ENCODE results near the gene LSM2. TPM values are rescaled to one million over a fixed set of nuclear protein-coding genes. Genes with fewer than 3 reads are reported as not detected.

Gene LSM2
- total and polyA plus RNA-seq, 7 donors: 19.5 to 92.1 (median 35.3) TPM

DNA sequence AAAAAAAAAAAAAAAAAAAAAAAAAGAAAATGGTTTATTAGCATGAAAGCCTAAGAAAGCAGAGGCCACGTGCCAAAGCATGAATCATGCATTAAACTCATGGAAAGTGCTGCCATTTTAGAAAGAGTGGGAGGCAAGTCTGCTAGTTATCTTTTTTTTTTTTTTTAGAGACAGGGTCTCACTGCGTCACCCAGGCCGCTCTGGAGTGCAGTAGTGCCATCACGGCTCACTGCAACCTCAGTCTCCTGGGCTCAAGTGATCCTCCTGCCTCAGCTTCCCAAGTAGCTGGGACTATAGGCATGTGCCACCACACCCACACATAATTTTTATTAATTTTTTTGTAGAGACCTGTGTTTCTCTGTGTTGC is 34.8 kb downstream of the LSM2 start:
- no peak overlapping the region for H3K4me3 ChIP-seq
- no peaks in the 10 kb centered on the region for H3K27me3 ChIP-seq (ENCODE audit: insufficient read depth in 3 of 3, low read length in 2 of 3)
- WGBS, 3 donors: 71 to 78% (median 74%) methylated on average over 4 of the region's 4 CpGs
- intact Hi-C loops (cut with DNase I): loop anchor here in 1 of 2 donors (5.0 to 10.0 kb wide), 2 partner anchors 60 to 93 kb away; partner anchors contain the start of gene NEU1
- ATAC-seq (no peak), DNase-seq (no peak)
- H3K4me1 ChIP-seq: peaks cover 9% of the 10 kb centered on the region
- TF ChIP-seq, protein P1, sequence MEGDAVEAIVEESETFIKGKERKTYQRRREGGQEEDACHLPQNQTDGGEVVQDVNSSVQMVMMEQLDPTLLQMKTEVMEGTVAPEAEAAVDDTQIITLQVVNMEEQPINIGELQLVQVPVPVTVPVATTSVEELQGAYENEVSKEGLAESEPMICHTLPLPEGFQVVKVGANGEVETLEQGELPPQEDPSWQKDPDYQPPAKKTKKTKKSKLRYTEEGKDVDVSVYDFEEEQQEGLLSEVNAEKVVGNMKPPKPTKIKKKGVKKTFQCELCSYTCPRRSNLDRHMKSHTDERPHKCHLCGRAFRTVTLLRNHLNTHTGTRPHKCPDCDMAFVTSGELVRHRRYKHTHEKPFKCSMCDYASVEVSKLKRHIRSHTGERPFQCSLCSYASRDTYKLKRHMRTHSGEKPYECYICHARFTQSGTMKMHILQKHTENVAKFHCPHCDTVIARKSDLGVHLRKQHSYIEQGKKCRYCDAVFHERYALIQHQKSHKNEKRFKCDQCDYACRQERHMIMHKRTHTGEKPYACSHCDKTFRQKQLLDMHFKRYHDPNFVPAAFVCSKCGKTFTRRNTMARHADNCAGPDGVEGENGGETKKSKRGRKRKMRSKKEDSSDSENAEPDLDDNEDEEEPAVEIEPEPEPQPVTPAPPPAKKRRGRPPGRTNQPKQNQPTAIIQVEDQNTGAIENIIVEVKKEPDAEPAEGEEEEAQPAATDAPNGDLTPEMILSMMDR (IDR thresholded peaks at IDR 0.05): no peak
- H3K9me3 ChIP-seq: no peaks in the 10 kb centered on the region
- no peak overlapping the region for H3K27ac ChIP-seq
- H3K36me3 ChIP-seq (ENCODE audit: insufficient read depth in 1 of 2, low read depth in 1 of 2): peaks cover 0 to 12% of the 10 kb centered on the region in 2 donors

DNA sequence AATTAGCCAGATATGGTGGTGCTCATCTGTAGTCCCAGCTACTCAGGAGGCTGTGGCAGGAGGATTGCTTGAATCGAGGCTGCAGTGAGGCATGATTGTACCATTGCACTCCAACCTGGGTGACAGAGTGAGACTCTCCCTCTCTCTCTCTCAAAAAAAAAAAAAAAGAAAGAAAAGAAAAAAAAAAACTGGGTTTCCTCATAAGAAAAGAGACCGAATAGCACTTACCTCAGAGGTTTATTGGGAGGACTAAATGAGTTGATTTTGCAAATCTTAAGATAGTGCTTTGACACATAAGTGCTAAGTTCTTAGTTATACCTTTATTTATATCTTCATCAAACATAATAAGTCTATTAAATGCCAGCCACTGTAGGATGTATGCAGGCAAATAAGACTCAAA is 35.9 kb downstream of the LSM2 start:
- no peak for DNase-seq
- Histone ChIP-seq H3K4me1 (no peaks in the 10 kb centered on the region), H3K36me3 (ENCODE audit: insufficient read depth in 1 of 2, low read depth in 1 of 2) (peaks cover 0 to 24% of the 10 kb centered on the region in 2 donors), H3K4me3 (no peak overlapping the region), H3K27me3 (ENCODE audit: insufficient read depth in 3 of 3, low read length in 2 of 3) (no peaks in the 10 kb centered on the region), H3K27ac (no peak overlapping the region), H3K9me3 (no peaks in the 10 kb centered on the region)
- TF ChIP-seq, protein P1 (IDR thresholded peaks at IDR 0.05): no peak
- intact Hi-C loops (cut with DNase I): loop anchor here in 1 of 2 donors (5.0 to 10.0 kb wide), 2 partner anchors 61 to 94 kb away; partner anchors contain the start of gene NEU1
- 87 to 94% (median 87%) methylated on average over 2 of the region's 2 CpGs for WGBS, 3 donors
- ATAC-seq: no peak

DNA sequence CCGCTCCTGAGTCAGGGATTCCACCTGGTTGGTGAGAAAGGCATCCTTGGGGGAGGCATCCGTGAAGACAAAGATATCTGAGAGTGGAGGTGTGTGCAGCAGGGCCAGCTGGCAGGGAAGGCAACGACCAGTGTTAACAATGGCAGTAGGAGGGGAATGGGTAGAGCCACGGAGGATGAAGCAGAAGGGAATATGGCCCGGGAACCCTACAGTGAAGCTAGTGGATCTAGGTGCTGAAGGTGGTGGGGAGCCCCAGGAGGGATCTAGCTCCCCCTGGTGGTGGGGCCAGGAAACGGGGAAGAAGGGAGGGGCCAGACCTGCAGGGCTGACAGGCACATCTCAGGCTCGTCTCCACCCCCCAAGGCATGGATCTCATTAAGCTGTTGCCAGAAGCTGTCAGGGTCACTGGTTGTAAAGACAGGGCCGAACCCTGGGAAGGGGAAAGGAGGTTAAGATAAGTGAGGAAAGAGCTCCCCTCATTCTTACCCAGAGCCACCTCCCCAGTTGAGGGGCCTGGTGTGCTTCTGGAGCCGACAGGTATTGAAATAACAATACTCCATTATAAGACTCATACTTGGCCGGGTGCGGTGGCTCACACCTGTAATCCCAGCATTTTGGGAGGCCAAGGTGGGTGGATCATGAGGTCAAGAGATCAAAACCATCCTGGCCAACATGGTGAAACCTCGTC is 36.9 kb downstream of the LSM2 start:
- intact Hi-C loops (cut with DNase I): loop anchor here (2.0 to 10.0 kb wide), 4 partner anchors 62 to 95 kb away; partner anchors contain the start of genes LY6G5C (in 2 of the 2) and NEU1 (in 1 of the 2)
- ATAC-seq: peak; percentile 82 to 85 (median 84)

DNA sequence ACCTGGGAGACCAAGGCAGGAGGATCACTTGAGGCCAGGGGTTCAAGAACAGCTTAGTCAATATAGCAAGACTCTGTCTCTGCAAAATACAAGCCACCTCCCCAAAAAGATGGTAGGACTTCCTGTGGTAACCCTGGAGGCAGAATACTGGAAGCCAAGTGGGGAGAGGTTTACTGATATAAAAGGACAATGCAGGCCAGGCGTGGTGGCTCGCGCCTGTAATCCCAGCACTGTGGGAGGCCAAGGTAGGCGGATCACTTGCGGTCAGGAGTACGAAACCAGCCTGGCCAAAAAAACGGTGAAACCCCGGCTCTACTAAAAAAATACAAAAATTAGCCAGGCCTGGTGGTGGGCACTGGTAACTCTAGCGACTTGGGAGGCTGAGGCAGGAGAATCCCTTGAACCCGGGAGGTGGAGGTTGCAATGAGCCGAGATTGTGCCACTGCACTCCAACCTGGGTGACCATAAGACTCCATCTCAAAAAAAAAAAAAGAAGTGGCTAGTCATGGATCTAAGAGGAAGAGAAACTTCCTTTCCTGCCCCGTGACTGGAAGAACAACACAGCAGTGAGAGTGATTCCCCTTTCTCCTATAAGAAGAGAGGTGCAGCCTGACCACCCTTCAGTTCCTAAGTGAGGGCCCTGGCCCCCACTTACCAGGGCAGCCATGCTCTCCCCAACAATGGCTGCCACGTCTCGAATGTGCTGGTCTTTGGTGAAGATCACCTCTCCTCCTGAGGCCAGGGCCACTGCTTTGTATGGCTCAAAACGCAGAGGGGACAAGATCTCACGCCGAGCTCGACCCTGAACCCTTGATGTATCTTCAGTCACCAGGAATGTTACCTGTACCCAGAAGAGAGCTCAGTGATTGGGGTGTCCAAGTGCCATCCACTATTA is 38.2 kb downstream of the LSM2 start:
- 89 to 90% (median 89%) methylated on average over 18 of the region's 18 CpGs for WGBS, 3 donors
- DNase-seq (no peak), ATAC-seq (no peak)
- intact Hi-C loops (cut with DNase I): loop anchor here (2.0 to 5.0 kb wide), 2 partner anchors 86 to 88 kb away; partner anchors contain the start of gene LY6G5C (in 2 of the 2)
- no peaks in the 10 kb centered on the region for H3K27me3 ChIP-seq (ENCODE audit: insufficient read depth in 3 of 3, low read length in 2 of 3)
- TF ChIP-seq, protein P1 (IDR thresholded peaks at IDR 0.05): no peak
- no peaks in the 10 kb centered on the region for H3K4me1 ChIP-seq
- H3K4me3 ChIP-seq: no peak overlapping the region
- no peak overlapping the region for H3K27ac ChIP-seq
- H3K9me3 ChIP-seq: no peaks in the 10 kb centered on the region
- peaks cover 0 to 39% of the 10 kb centered on the region in 2 donors for H3K36me3 ChIP-seq (ENCODE audit: insufficient read depth in 1 of 2, low read depth in 1 of 2)

More for the DNA sequence above, 36.9 kb downstream of the LSM2 start:
- H3K36me3 ChIP-seq (ENCODE audit: insufficient read depth in 1 of 2, low read depth in 1 of 2): peaks cover 0 to 32% of the 10 kb centered on the region in 2 donors
- DNase-seq: peak; percentile 73 to 88
- H3K9me3 ChIP-seq: no peaks in the 10 kb centered on the region
- TF ChIP-seq, protein P1 (IDR thresholded peaks at IDR 0.05): peak; percentile 87
- H3K4me1 ChIP-seq: no peaks in the 10 kb centered on the region
- H3K27me3 ChIP-seq (ENCODE audit: insufficient read depth in 3 of 3, low read length in 2 of 3): no peaks in the 10 kb centered on the region
- no peak overlapping the region for H3K4me3 ChIP-seq
- 56 to 65% (median 56%) methylated on average over 12 of the region's 12 CpGs for WGBS, 3 donors
- no peak overlapping the region for H3K27ac ChIP-seq

Data from psoas muscle (tissue), 8 donors.